Activated B cell treated with CpG ODN at 0.5 μM for 24 hours (primary cell): Measurements from ENCODE around the gene AQP11. TPM values are rescaled to one million over a fixed set of nuclear protein-coding genes. Genes with fewer than 3 reads are reported as not detected.

ENCODE experiments used
- ATAC-seq: fragments of 200-7000 bp; cut with Tn5 transposase; one replicate; pipeline ENCODE4 v1.10.0; 2021; ENCODE audit warnings: low read depth, mild to moderate bottlenecking, moderate library complexity
- CTCF ChIA-PET: fragments of 350-600 bp; sonication (Branson Sonifier 250); formaldehyde crosslinking; loops from one replicate; lab custom pipeline; 2021; ENCODE audit warnings: antibody characterized with exemption; lab: Charles Lee
- POLR2A ChIA-PET: fragments of 350-600 bp; sonication (Branson Sonifier 250); formaldehyde crosslinking; loops from one replicate; lab custom pipeline; 2021; ENCODE audit warnings: antibody characterized with exemption; lab: Charles Lee
- DNase-seq: peaks from one replicate; pipeline ENCODE4 v3.0.0; 2022
- H3K27ac Mint-ChIP-seq: one replicate; pipeline ENCODE4 v1.8.0; 2020; ENCODE audit warnings: mixed read lengths
- H3K27me3 Mint-ChIP-seq: one replicate; pipeline ENCODE4 v1.8.0; 2021; ENCODE audit warnings: mixed read lengths
- H3K36me3 Mint-ChIP-seq: one replicate; pipeline ENCODE4 v1.8.0; 2021; ENCODE audit warnings: low read depth, mixed read lengths
- H3K4me1 Mint-ChIP-seq: one replicate; pipeline ENCODE4 v1.8.0; 2021; ENCODE audit warnings: mixed read lengths
- H3K4me3 Mint-ChIP-seq: one replicate; pipeline ENCODE4 v1.8.0; 2020; ENCODE audit warnings: mild to moderate bottlenecking, mixed read lengths
- H3K9me3 Mint-ChIP-seq: one replicate; pipeline ENCODE4 v1.8.0; 2020; ENCODE audit warnings: mixed read lengths
- CTCF ChIP-seq: fragments of 200-600 bp; IDR thresholded peaks from one replicate; pipeline ENCODE4 v1.8.0; 2022; ENCODE audit warnings: antibody characterized with exemption, mild to moderate bottlenecking
- intact Hi-C: fragments of 100-400 bp; cut with micrococcal nuclease; formaldehyde crosslinking; loops from one replicate; pipeline ENCODE4 v1.15.1; 2024
- total RNA-seq: library from RNA; stranded (reverse); gene quantifications from 2 replicates; pipeline ENCODE4 v1.2.3, GENCODE V29; 2022

The AQP11 gene
- total RNA-seq, 1 donor from 2014 or later: 0.20 TPM

GRCh38 chr11:77596626-77597025 lies 6.9 kb downstream of the AQP11 start:
- no peak for DNase-seq
- Mint-ChIP-seq H3K9me3 (no peaks in the 10 kb centered on the region), H3K27me3 (no peaks in the 10 kb centered on the region), H3K36me3 (peaks cover 3% of the 10 kb centered on the region), H3K4me1 (no peaks in the 10 kb centered on the region), H3K27ac (no peak overlapping the region), H3K4me3 (no peak overlapping the region)
- ChIA-PET POLR2A (no interaction called here), CTCF (no interaction called here)
- no peak for ATAC-seq
- TF ChIP-seq CTCF: no peak
- intact Hi-C loops: no loop called here

DNA sequence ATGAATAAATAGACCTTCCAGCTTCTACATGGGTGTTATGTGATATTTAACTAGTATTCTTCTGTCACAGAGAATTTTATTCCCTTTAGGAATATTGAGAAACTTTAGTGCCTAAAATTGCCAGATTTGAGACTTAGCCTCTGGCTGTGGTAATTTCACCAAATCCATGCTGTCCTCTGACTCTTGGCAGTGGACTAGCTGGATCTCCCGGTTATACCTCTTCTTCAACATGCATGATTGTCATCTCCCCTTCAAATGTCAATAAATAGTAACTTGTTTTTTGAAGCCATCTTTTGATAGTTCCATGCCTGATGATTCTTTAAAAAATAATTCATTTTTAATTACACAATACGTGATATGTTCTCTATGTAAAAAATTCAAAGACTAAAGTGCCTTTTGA lies 8.4 kb downstream of the AQP11 start:
- POLR2A ChIA-PET: no interaction called here
- ATAC-seq: no peak

DNA sequence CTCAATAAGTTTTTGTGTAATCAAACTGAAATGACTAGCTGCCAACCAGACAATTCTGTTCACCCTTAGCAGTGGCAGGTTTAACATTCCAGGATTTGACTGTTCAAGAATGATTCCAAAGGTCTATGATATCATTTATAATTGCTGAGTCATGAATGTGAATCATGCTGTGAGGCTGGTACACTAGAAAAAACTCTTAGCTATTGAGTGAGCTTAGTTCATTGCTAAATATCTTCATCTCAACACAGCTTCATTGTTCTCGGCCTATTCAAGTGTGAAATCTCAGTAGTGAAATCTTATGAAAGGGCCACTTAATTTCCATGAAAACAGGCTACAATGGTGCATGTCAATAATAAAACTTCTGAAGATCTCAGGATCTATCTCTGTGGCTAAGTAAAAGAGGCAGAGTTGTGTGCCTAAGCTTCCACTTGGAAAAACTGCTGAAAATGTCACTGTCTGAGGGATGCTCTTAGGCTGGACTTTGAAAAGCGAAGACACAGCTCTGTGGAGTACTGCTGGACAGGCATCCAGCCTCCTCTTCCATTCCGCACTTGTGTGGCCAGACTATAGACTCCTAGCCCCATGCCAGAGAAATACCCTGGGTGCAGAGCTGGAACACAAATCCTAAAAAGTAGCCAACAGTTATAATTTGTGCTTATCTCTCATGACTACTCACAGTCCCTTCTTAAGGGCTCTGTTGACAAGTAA lies 12.8 kb downstream of the AQP11 start:
- Mint-ChIP-seq H3K27me3 (no peaks in the 10 kb centered on the region), H3K4me1 (no peaks in the 10 kb centered on the region), H3K27ac (no peak overlapping the region), H3K4me3 (no peak overlapping the region), H3K36me3 (peaks cover 10% of the 10 kb centered on the region), H3K9me3 (no peaks in the 10 kb centered on the region)
- ChIA-PET POLR2A (no interaction called here), CTCF (interaction anchor here (0.5 to 1.1 kb wide), 2 partner anchors 9 to 16 kb away, joined by 4 read pairs; no protein-coding TSS in a partner anchor)
- no peak for ATAC-seq
- intact Hi-C loops: no loop called here
- no peak for DNase-seq
- no peak for TF ChIP-seq CTCF

More for the DNA sequence above, 8.4 kb downstream of the AQP11 start:
- no peaks in the 10 kb centered on the region for H3K4me1 Mint-ChIP-seq
- H3K27ac Mint-ChIP-seq: no peak overlapping the region
- H3K36me3 Mint-ChIP-seq: peaks cover 3% of the 10 kb centered on the region
- no peak overlapping the region for H3K4me3 Mint-ChIP-seq
- no peak for TF ChIP-seq CTCF
- no peaks in the 10 kb centered on the region for H3K9me3 Mint-ChIP-seq
- intact Hi-C loops: no loop called here
- DNase-seq: no peak
- CTCF ChIA-PET: no interaction called here
- H3K27me3 Mint-ChIP-seq: no peaks in the 10 kb centered on the region

- Mint-ChIP-seq H3K27me3 (no peaks in the 10 kb centered on the region), H3K27ac (no peak overlapping the region), H3K4me1 (no peaks in the 10 kb centered on the region), H3K4me3 (no peak overlapping the region), H3K9me3 (no peaks in the 10 kb centered on the region), H3K36me3 (peaks cover 21% of the 10 kb centered on the region)
- ChIA-PET POLR2A (no interaction called here), CTCF (no interaction called here)
- TF ChIP-seq CTCF: no peak
- no peak for DNase-seq
- ATAC-seq: no peak
- intact Hi-C loops: no loop called here
These were observed 14.5 kb downstream of the AQP11 start for GRCh38 chr11:77604281-77604680.

DNA sequence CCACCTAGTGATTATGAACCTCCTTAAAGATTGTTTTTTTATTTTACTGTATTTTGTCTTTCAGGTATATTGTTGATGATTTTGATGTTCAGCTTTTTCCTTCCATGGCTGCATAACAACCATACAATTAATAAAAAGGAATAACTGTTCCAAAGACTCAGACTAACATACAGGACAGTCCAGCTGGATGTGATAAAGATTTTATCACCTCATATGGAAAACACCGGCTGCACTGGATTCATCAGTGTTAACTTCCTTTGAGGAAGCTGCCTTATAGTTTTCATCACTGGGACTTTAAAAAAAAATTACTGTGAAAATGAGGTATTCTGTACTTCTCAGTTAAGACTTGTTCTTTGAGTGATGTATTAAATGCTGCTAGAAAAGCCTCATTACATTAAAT lies 19.5 kb downstream of the AQP11 start:
- POLR2A ChIA-PET: no interaction called here
- H3K4me1 Mint-ChIP-seq: no peaks in the 10 kb centered on the region
- CTCF ChIA-PET: no interaction called here
- H3K36me3 Mint-ChIP-seq: peaks cover 51% of the 10 kb centered on the region
- DNase-seq (no peak), ATAC-seq (no peak)
- intact Hi-C loops: no loop called here
- no peaks in the 10 kb centered on the region for H3K27me3 Mint-ChIP-seq
- H3K4me3 Mint-ChIP-seq: no peak overlapping the region
- no peak overlapping the region for H3K27ac Mint-ChIP-seq
- no peaks in the 10 kb centered on the region for H3K9me3 Mint-ChIP-seq
- no peak for TF ChIP-seq CTCF
